CD4-positive, alpha-beta T cell treated with Interleukin-15 for 4 hours (primary cell): ENCODE data around the gene TBC1D24.
"Not testable (repeated sequence)": the region's sequence is repeated elsewhere in the genome, so short reads cannot be mapped to it uniquely, and the experiment has no call there.

ENCODE experiments used
- DNase-seq: peaks from one replicate; pipeline ENCODE4 v3.0.0-alpha.2; 2020; ENCODE audit warnings: low spot score

TBC1D24 gene

GRCh38 chr16:2474877-2475412 lies at the start of gene TBC1D24:
Gene TBC1D24 (plus strand): TSS chr16:2475127. CDS start chr16:2496149, 21,022 bp downstream.
- DNase-seq: peak; percentile 82

- DNase-seq: no peak
These were observed 49.0 kb upstream of the TBC1D24 start for GRCh38 chr16:2425825-2426430.

DNA sequence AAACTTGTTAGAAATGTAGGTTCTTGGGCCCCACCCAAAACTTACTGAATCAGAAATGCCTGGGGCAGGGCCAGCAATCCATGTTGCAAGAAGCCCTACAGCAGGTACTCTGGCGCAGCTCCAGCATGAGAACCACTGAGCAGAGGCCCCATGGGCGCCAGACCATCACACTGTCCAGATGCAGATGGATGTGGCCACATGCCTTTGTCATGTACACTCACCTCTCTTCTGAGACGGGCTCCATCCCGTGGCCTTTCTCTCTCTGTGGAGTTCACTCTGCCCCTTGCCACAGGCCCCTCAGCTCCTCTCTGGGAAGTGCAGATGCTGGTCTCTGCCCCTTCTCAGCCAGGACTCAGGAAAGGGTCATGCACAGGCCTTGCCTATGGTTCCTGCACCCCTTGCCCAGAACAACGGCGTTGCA lies 48.0 kb upstream of the TBC1D24 start:
- no peak for DNase-seq

- no peak for DNase-seq
These were observed 47.4 kb upstream of the TBC1D24 start for GRCh38 chr16:2427526-2427925.

GRCh38 chr16:2428051-2428783 lies 46.7 kb upstream of the TBC1D24 start:
- peak; percentile 4 for DNase-seq

DNA sequence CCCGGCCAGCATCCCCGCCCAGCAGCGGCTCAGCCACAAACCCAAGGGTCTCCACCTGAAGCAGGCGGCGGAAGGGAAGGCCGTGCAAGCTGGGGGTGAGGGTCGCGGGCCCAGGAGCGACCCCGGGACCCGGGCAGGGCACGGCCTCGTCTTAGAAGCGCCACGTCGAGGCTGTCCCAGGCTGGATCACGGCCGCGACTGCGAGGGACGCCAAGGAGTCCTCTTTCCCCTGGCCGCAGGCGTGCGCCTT lies 46.2 kb upstream of the TBC1D24 start:
- no peak for DNase-seq

GRCh38 chr16:2429034-2429770 lies 45.7 kb upstream of the TBC1D24 start, which contains the start of gene CCNF:
Gene CCNF (plus strand): TSS chr16:2429447. CDS start chr16:2429482, 35 bp downstream.
- DNase-seq: peak; percentile 98

DNA sequence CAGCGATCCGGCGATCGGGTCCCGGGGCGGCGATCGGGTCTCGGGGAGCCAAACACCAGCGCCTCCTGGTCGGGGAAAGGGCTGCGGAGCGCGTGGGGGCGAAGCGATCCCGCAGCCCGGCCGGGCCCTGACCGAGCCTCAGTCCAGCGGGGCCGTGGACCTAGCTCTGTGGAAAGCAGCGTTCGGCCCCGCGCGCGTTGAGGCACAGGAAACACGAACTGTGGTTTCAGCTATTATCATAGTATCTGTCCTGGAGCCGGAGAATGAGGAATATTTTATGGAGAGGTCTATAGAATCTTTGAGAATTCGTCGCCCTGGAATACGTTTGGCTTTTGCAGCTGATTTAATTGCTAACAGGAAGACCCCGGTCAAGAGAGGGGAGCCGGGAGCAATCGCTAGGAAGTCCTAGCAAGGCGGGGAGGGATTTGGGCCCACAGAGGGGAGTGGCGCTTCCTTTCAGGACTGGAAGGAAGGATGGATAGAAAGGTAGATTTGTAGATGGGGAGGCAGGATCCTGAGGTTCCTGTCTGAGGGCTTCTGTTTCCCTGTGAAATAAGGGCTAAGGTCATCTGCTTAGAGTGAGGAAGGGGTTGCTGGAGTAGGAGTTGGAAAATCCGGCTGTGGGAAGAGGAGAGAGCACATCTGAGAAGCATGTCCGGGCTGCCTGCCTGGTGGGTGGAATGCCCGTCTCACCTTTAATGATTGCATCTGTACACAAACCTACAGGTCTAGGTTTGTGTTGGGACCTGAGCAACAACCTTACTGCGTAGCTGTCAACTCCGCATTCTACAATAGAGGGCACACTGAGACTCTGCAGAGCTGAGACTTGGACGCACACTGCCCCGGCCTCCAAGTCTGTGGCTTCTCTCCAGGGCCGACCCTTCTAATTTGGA lies 44.9 kb upstream of the TBC1D24 start:
- DNase-seq: peak; percentile 30

GRCh38 chr16:2432286-2432685 lies 42.6 kb upstream of the TBC1D24 start:
- DNase-seq: no peak

- DNase-seq: no peak
These were observed 42.0 kb upstream of the TBC1D24 start for GRCh38 chr16:2432801-2433505.

GRCh38 chr16:2435236-2435635 lies 39.7 kb upstream of the TBC1D24 start:
- DNase-seq: not testable (repeated sequence)

- DNase-seq: no peak
These were observed 38.8 kb upstream of the TBC1D24 start for GRCh38 chr16:2436110-2436509.

DNA sequence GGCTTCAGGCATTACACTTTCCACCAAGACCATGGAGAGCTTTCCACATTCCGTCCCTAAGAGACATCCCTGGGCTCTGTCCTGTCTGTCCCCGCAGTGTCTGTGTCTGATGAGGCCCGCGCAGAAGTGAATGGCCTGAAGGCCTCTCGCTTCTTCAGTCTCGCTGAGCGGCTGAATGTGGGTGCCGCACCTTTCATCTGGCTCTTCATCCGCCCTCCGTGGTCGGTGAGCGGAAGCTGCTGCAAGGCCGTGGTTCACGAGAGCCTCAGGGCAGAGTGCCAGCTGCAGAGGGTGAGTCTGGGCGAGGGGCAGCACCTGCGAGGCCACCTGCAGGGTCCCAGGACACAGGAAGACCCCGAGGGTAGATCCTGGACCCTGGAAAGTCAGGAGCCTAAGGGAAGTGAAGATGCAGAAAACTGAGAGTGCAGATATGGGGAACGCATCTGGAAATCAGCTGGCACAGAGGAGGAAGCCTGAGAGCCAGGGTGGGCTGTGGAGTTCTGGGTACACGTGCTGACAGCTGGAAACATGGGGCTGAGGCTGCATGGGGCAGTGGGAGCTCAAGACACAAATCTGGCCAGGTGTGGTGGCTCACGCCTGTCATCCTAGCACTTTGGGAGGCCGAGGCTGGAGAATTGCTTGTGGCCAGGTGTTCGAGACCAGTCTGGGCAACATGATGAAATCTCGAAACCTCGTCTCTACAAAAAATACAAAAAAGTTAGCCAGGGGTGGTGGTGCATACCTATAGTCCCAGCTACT lies 37.7 kb upstream of the TBC1D24 start:
- DNase-seq: no peak

DNA sequence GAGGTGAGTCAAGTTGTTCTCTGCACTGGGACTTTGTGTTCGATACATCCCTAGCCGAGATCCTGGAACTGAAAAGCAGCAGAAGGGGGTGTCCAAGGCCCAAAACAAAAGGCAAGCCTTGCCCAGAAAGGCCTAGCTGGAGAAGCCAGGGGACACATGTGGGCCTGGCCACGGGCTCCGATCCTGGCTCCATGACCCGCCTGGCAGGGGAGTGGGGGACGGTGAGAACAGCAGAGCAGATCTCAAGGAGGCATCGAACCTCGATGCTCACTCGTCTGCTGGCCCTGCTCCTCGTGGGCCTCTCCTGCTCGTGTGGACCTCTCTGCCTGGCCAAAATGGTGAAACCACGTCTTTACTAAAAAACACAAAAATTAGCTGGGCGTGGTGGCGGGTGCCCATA lies 36.8 kb upstream of the TBC1D24 start:
- no peak for DNase-seq

GRCh38 chr16:2439598-2439997 lies 35.3 kb upstream of the TBC1D24 start:
- DNase-seq: no peak

- not testable (repeated sequence) for DNase-seq
These were observed 33.7 kb upstream of the TBC1D24 start for GRCh38 chr16:2441143-2441804.

DNA sequence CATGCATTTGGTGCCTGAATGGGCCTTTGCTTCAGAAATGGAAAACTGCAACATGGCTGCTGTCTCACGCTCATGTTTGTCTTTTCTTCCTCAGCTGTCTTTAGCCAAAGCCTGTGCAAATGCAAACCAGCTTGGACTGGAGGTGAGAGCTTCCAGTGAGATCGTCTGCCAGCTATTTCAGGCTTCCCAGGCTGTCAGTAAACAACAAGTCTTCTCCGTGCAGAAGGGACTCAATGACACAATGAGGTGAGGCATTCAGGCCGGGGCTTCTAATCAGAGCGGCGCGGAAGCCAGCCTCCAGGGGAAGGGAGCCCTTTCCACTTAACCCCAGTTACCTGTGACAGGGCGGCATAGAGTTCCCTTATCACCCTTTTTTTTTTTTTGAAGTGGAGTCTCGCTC lies 31.4 kb upstream of the TBC1D24 start:
- no peak for DNase-seq

- no peak for DNase-seq
These were observed 26.9 kb upstream of the TBC1D24 start for GRCh38 chr16:2447920-2448583.

DNA sequence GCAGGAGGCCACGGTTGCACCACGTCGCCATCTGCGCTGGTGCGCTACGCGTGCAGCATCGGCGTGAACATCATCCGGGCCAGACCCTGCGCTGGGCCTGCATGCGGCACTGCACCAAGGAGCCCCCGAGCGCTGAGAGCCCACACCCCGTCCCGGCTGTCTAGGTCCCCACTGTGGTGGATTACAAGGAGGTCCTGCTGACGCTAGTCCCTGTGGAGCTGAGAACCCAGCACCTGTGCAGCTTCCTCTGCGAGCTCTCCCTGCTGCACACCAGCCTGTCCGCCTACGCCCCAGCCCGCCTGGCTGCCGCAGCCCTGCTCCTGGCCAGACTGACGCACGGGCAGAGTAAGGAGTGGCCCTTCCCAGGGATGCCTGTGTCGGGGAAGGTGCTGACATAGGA lies 25.8 kb upstream of the TBC1D24 start:
- DNase-seq: no peak
